D721Med (cell line): ENCODE measurements around the gene WWC2.

Experiments
- DNase-seq: peaks from one replicate; pipeline ENCODE4 v3.0.0; 2011; ENCODE audit warnings: low spot score; ENCODE audit not compliant: insufficient read length
- FAIRE-seq: peaks from 2 replicates; lab custom pipeline; 2011; peaks lifted over from hg19 to GRCh38; lab: Jason Lieb, UNC
- CTCF ChIP-seq: IDR thresholded peaks from 2 replicates; pipeline ENCODE4 v1.5.1; 2012; ENCODE audit warnings: mild to moderate bottlenecking, control low read depth; ENCODE audit not compliant: insufficient read depth; ENCODE audit errors: missing control alignments

Gene WWC2

GRCh38 chr4:183260491-183261151, 161.6 kb downstream of the WWC2 start:
- DNase-seq (no peak), FAIRE-seq (no peak)
- TF ChIP-seq CTCF: no peak

GRCh38 chr4:183261953-183262775, 163.1 kb downstream of the WWC2 start:
- TF ChIP-seq CTCF: peak; percentile 94
- no peak for FAIRE-seq

GRCh38 chr4:183262776-183263100, 163.7 kb downstream of the WWC2 start:
- no peak for TF ChIP-seq CTCF
- no peak for DNase-seq
- no peak for FAIRE-seq

More at GRCh38 chr4:183261953-183262775, 163.1 kb downstream of the WWC2 start:
- no peak for DNase-seq

GRCh38 chr4:183263787-183264386, 164.8 kb downstream of the WWC2 start:
- DNase-seq (no peak), FAIRE-seq (no peak)
- TF ChIP-seq CTCF: no peak

- DNase-seq (no peak), FAIRE-seq (no peak)
- TF ChIP-seq CTCF: no peak
These were observed 165.6 kb downstream of the WWC2 start for GRCh38 chr4:183264614-183265013.

- DNase-seq (no peak), FAIRE-seq (no peak)
- no peak for TF ChIP-seq CTCF
These were observed 167.3 kb downstream of the WWC2 start for GRCh38 chr4:183266371-183266770.
